Retina (tissue), 1 donor: Measurements from ENCODE around the gene RHOG.

Source experiments
- DNase-seq: peaks from one replicate; pipeline ENCODE4 v3.0.0-alpha.2; 2016

The RHOG gene

GRCh38 chr11:3857628-3858027 lies 16.9 kb upstream of the RHOG start:
- DNase-seq: no peak

DNA sequence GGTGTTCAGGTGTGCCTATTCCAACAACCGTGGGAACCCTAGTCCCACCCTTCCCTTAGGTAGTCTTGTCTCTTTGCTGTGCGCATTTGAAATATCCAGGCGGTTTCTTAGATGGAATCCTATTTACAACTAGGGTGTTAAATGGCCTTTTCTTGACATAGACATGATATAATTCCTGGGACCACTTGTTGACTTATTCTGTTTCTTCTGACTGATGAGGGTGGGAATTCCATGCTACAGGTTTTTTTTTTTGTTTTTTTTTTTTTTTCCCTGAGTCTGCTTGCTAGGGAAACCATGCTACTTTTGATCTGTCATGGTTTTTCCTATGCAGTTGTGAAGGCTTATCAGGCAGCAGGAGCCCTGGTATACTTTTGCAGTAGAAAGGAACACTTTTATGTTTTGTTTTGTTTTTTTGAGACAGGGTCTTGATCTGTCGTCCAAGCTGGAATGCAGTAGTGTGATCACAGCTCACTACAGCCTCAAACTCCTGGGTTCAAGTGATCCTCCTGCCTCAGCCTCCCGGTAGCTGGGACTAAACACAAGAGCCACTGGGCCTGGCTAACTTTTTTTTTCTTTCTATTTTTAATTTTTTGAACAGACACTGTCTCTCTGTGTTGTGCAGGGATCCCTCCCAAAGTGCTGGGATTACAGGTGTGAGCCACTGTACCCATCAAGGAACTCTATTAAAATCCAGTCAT lies 16.2 kb upstream of the RHOG start:
- no peak for DNase-seq

GRCh38 chr11:3855808-3856491 lies 15.2 kb upstream of the RHOG start:
- DNase-seq: peak; percentile 80

DNA sequence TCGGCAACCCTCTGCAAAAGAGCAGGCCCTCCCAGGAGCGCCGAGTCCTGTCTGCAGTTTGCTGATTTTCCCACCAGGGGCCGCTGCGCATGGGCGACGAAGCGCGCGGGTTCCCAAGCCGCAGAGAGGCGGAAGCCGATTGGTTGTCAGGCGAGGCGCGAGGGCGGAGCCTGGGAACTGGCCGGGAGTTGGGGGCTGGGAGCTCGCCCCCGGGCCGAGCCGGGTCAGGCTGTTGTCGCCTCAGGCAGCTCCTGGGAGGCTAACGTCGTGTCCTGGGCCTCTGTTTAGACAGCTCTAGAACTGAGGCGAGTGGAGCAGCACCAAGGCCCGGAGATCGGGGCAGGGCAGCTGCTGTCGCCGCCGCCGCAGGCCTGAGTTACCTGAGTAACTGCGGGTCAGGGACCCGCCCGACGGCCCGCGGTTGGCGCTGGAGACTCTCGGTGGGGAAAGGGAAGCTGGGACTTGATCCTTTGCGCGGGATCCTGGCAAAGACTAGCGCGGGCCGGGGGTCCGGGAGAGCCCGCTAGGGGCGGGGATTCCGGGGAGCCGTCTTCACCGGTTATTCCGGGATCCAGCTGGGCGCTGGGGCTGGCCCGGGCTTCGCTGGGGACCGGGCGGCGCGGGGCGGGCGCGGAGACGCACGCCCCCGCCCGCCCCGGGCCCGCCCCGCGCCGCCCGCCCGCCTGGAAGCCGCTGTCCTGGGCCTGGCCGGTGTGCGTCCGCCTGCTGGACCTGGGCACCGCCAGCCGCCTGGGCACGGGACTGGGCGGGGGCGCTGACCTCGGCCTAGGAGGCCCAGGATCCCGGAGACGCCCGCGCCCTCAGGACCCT lies 14.4 kb upstream of the RHOG start, which contains the start of gene STIM1:
STIM1 (plus strand) TSS at position 688 of the 831 bp plus-strand sequence. CDS start 607 bp downstream, outside the sequence.
- peak; percentile 99 for DNase-seq

DNA sequence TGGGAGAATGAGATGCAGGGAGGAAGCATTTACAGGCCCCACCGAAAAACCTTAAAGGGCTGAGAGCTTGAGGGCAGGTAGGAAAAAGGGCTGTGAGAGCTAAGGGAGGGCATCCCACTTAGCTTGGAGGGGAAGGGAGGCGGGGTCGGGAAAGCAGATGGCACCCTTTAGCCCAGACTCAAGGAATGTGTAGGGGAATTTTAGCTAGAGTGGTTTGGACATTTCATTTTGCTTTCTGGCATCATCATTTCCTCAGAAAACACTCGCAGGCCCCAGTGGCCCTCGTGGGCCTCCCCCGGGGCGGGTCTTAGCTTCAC lies 13.9 kb upstream of the RHOG start:
- no peak for DNase-seq

GRCh38 chr11:3853899-3854659 lies 13.3 kb upstream of the RHOG start:
- DNase-seq: no peak

DNA sequence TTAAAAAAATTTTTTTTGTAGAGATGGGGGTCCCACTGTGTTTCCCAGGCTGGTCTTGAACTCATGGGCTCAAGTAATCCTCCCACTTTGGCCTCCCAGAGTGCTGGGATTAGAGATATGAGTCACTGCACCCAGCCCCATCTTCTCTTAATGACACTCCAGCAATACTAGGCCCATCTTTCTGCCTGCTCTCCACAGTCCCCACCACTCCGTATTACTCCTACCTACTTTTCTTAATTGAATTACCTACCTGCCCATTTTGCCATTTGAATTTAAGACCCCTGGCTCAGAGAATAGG lies 12.7 kb upstream of the RHOG start:
- DNase-seq: no peak

- DNase-seq: no peak
Measured at GRCh38 chr11:3849297-3849874, 8.6 kb upstream of the RHOG start.

GRCh38 chr11:3845670-3846069 lies 4.9 kb upstream of the RHOG start:
- no peak for DNase-seq

DNA sequence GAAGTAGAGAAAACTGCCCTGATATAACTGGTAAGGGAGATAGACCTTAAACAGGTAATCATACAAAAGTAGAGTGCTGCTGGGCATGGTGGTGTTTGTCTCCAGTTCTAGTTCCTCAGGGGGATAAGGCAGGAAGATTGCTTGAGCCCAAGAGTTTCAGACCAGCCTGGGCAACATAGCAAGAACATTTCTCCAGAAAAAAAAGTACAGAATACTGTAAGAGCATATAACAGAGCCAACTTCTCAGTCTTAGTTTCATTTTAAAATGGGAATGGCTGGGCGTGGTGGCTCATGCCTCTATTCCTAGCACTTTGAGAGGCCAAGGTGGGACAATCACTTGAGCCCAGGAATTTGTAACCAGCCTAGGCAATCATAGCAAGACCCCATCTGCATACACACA lies 4.5 kb upstream of the RHOG start:
- DNase-seq: no peak

- DNase-seq: no peak
Measured at GRCh38 chr11:3843326-3843725, 2.6 kb upstream of the RHOG start.

GRCh38 chr11:3841426-3842350 lies 929 bp upstream of the RHOG start:
- DNase-seq: peak; percentile 91

DNA sequence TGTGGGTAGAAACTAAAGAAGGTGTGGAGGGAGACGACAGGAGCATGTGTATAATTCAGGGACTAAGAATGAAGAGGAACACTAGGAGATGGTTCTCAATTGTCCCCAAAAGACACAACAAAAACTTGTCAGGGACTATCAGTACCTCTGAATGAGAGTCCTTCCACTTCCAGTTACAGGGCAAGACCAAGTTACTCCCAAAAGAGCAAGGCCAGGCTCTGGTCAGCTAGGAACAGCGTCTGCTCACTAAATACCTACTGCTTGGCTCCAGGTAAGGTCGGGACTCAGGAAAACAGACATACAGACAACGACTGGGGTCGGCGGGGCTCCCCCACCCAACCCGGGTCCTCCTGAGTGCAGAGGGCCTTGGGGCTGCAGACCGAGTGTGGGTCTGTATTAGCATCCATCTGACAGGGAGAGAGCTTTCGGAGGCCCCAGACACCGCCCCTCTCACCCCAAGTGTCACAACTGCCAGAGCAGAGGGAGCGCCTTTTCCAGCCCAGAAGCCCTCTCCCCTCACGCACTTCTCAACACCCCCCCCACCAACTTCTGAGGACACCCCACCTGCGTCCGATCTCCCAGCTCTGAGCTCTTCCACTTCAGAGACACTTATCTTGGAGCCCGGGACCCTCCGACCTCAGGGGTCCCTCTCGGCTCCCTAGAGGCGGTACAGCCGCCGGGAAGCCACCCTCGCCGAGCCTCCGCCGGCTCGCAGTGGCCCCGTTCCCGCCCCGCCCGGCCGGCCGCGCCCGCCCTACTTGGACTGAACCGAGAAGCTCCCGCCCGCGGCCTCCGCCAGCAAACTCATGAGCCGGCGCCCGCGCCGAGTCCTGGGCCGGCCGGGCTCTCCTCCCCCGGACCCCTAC lies 522 bp downstream of the RHOG start:
- peak; percentile 74 for DNase-seq

DNA sequence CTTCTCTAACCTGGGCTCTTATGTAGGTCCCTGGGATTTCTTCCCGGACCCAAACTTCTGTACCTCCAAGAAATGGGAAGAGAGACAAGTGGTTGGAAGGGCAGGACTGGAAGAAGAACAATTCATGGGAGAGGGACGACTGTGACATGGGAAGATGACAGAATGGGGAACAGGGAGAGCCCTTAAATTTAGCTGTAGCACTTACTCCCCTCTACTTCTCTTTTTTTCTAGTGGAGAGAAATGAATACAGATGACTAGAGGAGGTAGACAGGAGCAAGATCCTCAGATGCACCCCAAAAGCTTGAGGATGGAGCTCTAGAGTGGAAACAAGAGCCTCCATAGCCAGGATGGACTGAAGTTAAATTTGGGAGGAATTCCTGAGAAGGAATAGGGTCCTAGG lies 2.3 kb downstream of the RHOG start:
- no peak for DNase-seq

- no peak for DNase-seq
Measured at GRCh38 chr11:3837793-3838192, 3.0 kb downstream of the RHOG start.

DNA sequence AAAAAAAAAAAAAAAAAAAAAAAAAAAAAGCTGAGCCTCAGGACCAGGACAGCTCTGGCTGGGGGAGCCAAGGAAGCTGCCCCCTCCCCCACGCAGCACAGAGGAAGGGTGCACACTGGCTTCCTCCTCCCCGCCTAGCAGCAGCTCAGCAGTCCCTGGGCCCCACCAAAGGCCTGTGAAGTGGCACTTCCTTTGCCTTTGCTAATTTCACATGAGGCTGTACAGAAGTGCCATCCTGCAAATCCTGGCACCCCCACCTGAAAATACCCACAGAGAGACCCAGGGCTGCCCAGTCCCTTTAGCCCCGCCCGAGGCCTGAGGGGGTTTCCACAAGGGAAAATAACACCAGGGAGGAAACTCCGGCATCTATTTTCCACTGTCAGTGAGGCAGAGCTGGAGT lies 3.9 kb downstream of the RHOG start:
- no peak for DNase-seq

- no peak for DNase-seq
Measured at GRCh38 chr11:3835751-3836150, 5.0 kb downstream of the RHOG start.

GRCh38 chr11:3834664-3835461 lies 5.9 kb downstream of the RHOG start:
- DNase-seq: no peak

GRCh38 chr11:3834349-3834663 lies 6.5 kb downstream of the RHOG start:
- DNase-seq: no peak

- no peak for DNase-seq
Measured at GRCh38 chr11:3833449-3833848, 7.3 kb downstream of the RHOG start.
